GM18502 (cell line): ENCODE measurements around the gene PDE1C.

Experiments
- ATAC-seq: cut with Tn5 transposase; IDR thresholded peaks from one replicate; pipeline ENCODE4 v1.9.1; 2021; ENCODE audit warnings: mild to moderate bottlenecking; ENCODE audit not compliant: unreplicated experiment, poor library complexity

The PDE1C gene

GRCh38 chr7:31910191-31910590 is 160.0 kb downstream of the PDE1C start:
- ATAC-seq: no peak

GRCh38 chr7:31906479-31907171 is 163.6 kb downstream of the PDE1C start:
- no peak for ATAC-seq

- ATAC-seq: no peak
Observed at GRCh38 chr7:31903962-31904361, 166.2 kb downstream of the PDE1C start.

- ATAC-seq: no peak
Observed at GRCh38 chr7:31899356-31899927, 170.8 kb downstream of the PDE1C start.

GRCh38 chr7:31896925-31897324 is 173.3 kb downstream of the PDE1C start:
- no peak for ATAC-seq

GRCh38 chr7:31894308-31894707 is 175.9 kb downstream of the PDE1C start:
- ATAC-seq: no peak

- peak; percentile 31 for ATAC-seq
Observed at GRCh38 chr7:31893365-31893764, 176.8 kb downstream of the PDE1C start.

- peak; percentile 89 for ATAC-seq
Observed at GRCh38 chr7:31892099-31892829, 177.9 kb downstream of the PDE1C start.

- ATAC-seq: no peak
Observed at GRCh38 chr7:31890766-31891165, 179.4 kb downstream of the PDE1C start.

- no peak for ATAC-seq
Observed at GRCh38 chr7:31890198-31890597, 180.0 kb downstream of the PDE1C start.

GRCh38 chr7:31887006-31887405 is 183.2 kb downstream of the PDE1C start:
- ATAC-seq: no peak

GRCh38 chr7:31885171-31885570 is 185.0 kb downstream of the PDE1C start:
- ATAC-seq: no peak

- ATAC-seq: peak; percentile 94
Observed at GRCh38 chr7:31883761-31884164, 186.4 kb downstream of the PDE1C start.

- ATAC-seq: no peak
Observed at GRCh38 chr7:31882187-31882586, 188.0 kb downstream of the PDE1C start.

GRCh38 chr7:31878875-31879274 is 191.3 kb downstream of the PDE1C start:
- no peak for ATAC-seq

- no peak for ATAC-seq
Observed at GRCh38 chr7:31875424-31875823, 194.8 kb downstream of the PDE1C start.

- ATAC-seq: no peak
Observed at GRCh38 chr7:31874631-31875386, 195.4 kb downstream of the PDE1C start.

- ATAC-seq: peak; percentile 92
Observed at GRCh38 chr7:31873816-31874597, 196.2 kb downstream of the PDE1C start.

GRCh38 chr7:31872545-31873370 is 197.4 kb downstream of the PDE1C start:
- no peak for ATAC-seq
